ENCODE measurements around the gene UCMA.
"Not testable (repeated sequence)": the region's sequence is repeated elsewhere in the genome, so short reads cannot be mapped to it uniquely, and the experiment has no call there.

Gene UCMA, protein sequence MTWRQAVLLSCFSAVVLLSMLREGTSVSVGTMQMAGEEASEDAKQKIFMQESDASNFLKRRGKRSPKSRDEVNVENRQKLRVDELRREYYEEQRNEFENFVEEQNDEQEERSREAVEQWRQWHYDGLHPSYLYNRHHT

DNA sequence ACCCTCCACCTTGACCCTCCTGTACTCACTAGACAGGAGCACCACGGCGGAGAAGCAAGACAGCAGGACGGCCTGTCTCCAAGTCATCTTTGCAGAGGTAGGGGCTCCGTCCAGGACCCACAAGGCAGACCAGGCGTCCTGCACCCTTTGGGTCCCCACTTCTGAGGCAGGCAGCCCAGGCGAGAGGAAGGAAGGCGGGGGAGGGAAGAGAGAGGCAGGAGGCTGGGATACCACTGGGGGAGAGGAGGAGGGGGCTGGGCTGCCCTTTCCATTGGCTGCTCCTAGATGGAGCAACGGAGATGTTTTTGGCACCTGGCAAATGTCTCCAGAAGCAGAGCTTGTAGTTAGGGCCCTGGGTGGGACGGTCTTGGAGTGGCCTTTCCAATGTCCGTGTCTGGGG lies at the start of gene UCMA:
TSS of gene UCMA (minus strand) at position 203 of the 400 bp plus-strand sequence. CDS start at position 87, 116 bp downstream.
- no peak for DNase-seq (ENCODE audit: low spot score)

DNA sequence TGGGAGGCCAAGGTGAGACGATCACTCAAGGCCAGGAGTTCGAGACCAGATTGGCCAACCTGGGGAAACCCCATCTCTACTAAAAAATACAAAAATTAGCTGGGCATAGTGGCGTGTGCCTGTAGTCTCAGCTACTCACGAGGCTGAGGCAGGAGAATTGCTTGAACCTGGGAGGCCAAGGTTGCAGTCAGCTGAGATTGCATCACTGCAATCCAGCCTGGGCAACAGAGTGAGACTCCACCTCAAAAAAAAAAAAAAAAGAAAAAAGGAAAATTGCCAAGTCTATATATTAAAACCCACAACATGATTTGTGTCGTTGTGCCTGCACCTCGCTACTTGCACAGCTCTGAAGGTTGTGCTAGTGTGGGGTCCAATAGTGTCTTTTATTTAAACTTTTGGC lies 48.2 kb upstream of the UCMA start:
- DNase-seq (ENCODE audit: low spot score), result not testable (repeated sequence)

DNA sequence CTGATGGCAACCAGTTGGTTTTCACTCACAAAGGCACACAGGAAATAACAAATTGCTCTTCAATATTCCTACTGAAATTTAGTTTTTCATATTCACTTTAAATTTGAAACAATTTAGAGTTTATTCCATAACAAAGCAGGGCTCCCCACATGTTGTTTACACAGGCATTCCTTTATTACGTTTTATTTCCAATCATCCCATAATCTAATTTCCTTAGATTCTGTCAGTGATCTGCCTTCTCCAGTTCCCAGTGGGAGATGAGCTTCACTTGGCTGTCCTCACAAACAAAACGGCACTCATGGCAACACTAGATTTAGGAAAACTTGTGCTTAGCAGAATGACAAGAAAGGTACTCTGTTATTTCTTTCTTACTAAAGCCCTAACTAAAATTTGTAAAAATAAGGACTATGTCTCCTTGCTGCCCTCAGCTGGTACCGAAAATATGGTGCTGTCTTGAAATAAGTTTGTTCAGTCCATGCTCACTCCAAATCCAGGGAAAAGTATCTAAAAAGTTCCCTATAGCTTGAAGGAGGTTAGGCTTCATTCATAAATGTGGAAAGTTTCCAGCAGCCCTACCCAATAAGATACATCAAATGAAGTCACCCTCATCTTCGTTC lies 42.7 kb upstream of the UCMA start:
- no peak for DNase-seq (ENCODE audit: low spot score)

DNA sequence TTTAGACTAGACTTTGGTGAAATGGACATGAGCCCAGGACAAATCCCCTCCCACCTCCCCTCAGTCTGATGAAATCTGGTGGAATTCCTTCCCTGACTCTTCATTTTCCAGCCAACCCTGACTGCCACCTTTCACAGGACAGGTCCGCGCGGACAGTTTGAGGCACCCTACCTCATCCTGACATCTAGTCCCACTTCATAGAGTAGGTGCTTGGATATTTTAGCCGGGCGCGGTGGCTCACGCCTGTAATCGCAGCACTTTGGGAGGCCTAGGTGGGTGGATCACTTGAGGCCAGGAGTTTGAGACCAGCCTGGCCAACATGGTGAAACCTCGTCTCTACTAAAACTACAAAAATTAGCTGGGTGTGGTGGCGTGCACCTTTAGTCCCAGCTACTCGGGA lies 42.0 kb upstream of the UCMA start:
- DNase-seq (ENCODE audit: low spot score), result not testable (repeated sequence)

DNA sequence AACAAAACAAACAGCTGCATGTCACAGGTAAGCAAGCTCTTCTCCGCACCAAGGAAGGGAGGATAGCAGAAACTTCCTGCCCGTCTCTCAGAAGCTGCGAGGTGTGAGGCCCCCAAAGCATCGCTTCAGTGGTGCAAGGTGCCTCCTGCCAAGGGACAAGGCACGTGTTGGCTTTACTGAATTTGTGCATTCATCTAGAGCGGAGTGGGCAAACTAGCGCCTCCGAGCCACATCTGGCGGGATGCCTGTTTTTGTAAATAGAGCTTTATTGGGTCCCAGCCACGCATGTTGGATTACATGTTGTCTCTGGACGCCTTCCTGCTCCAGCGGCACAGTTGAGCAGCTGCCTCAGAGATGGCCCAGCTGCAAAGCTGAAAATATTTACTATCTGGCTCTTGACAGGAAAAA lies 38.0 kb upstream of the UCMA start:
- no peak for DNase-seq (ENCODE audit: low spot score)

DNA sequence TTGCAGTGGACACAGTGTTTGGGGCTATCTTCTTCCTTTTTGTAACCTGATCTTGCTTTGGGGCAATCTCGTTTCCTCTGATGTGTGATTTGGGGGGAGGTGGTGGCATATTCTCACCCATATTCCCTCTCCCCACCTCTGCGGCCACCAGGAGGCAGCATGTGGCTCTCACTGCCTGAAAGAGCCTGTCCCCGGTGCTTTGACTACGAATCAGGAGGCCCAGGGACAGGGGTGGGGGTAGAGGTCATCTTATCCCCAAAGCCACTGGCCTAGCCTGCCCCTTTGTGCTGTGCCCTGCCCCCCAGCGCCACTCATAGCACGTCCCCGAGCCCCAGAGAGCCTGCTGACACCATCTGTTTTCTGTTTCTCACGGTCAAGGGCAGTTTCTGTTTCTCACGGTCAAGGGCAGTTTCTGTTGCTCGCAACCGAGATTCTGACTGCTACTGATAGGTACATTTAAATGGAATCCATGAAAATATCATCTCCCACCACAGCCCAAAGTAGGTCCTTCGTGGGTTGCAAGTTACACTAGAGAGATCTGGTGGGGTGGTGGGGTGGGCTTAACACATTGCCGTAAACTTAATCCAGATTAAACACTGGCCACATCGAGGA lies 37.5 kb upstream of the UCMA start:
- DNase-seq (ENCODE audit: low spot score), result peak; percentile 33

DNA sequence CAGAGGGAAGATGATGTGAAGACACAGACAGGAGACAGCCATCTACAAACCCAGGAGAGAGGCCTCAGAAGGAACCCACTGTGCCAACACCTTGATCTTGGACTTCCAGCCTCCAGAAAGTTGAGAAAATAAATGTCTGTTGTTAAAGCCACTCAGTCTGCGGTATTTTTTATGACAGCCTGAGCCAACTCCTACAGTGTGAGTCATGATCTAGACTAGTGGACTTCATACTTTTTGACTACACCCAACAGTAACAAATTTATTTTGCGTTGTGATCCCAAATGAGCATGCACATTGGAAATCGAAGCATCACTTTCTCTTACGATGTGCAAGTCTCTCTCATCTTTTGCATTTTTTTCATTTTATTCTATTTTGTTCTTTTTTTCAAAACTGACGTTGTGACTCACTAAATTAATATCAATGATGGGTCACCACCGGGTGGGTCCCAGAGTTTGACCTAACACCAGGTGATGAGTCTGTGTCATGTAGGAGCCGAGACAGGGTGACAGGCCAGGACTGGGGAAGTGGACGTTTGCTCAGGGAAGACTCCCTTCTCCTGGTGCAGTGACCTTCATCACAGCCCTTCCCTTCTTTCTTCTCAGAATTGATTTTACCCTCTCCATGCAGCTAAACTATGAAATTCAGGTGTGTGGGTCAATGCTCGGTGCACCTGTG lies 36.8 kb upstream of the UCMA start:
- no peak for DNase-seq (ENCODE audit: low spot score)

DNA sequence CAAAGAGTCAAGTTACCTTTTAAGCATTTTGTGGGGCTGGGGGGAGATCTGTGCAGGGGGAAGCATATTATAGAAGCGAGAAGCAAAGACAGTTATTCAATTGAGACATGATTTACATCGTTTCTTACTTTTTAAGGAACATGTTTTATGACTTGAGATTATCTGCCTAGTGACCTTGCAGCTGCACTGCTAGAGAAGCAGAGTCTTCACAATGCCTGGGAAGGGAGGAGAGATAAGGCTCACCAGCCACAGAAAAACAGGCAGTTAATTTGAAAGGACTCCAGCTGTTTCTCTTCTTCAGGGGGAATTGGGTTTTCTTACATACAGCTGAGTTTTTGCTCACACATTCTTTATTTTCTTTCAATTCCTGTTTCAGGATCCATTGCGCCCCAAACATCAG lies 34.7 kb upstream of the UCMA start:
- no peak for DNase-seq (ENCODE audit: low spot score)

DNA sequence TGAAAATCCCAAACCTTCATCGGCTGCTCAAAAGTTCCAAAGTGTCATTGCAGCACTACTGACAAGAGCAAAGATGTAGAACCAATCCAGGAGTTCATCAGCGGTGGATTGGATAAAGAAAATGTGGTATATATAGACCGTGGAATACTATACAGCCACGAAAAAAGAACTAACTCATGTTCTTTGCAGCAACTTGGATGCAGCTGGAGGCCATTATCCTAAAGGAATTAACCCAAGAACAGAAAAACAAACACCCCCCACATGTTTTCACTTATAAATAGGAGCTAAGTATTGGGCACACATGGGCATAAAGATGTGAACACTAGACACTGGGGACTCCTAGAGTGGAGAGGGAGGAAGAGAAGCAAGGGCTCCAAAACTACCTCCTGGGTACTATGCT lies 34.1 kb upstream of the UCMA start:
- no peak for DNase-seq (ENCODE audit: low spot score)

DNA sequence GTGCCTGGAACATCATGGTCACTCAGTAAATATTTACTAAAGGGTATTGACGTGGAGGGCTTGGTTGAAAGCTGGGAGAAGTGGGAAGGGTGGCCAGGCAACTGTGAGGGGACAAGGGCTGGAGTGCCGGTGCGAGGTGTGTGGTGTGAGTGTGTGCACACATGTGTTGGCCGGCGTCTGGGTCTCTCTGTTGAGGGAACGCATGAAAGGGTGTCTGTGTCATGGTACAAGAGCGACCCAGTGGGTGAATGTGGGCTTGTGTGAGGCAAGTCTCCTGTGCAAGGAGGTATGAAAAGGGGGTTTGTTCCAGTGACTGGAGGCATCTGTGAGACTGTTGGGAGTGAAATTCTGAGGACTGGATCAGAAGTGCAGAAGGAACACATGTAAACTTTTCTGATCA lies 29.4 kb upstream of the UCMA start:
- no peak for DNase-seq (ENCODE audit: low spot score)

DNA sequence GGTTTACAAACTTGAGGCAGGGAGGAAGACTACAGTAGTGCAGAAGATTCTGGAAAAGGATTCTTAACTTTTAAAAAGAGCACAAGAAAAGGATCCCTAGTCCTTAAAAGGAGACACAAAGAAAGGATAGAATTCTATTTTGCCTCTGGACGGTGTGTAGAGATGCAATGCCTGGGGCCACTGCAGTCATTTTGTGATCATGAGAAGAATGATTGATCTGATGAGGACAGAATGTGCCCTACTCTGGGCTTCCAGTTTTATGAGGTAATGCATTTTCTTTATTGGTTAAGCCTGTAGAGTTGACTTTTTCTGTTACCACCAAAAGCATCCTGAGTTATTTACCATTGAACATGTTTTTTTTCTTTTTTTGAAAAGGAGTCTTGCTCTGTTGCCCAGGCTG lies 28.3 kb upstream of the UCMA start:
- DNase-seq (ENCODE audit: low spot score), result no peak

DNA sequence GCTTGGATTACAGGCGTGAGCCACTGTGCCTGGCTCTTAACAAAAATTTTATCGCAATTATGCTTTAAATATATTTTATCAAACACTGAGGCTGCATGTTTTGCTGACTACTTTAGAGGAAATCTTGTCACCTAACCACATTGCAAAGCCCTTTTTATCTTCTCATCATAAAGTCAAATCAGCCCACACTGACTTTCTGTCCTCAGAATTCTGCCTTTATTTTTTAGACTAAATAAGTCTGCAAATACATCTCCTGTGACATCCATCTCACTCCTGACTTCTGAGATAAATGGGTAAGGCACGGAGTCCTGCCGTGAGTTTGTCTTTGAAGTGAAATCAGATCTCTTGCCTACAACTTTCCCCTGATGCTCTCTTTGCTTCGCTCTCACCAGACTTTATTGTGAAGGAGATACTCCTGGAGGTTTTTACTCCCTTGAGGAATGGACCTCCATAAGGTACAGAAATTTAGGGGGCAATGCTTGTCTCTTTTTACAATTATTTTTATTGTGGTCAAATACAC lies 23.5 kb upstream of the UCMA start:
- DNase-seq (ENCODE audit: low spot score), result no peak

DNA sequence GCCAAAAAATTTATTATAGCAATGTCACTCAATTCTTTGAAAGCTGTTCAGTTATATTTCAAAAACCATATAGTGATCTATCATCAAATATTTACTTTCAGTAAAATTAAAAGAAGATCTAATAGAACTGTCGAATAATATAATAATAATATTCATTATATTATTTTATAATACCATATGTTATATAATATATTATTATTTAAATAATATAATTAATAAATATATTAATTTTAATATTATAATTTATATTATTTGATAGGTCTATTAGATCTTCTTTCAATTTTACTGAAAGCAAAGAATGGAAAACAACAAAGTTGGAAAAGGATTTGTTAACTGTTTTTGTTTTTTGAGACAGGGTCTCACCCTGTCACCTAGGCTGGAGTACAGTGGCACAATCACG lies 22.5 kb upstream of the UCMA start:
- no peak for DNase-seq (ENCODE audit: low spot score)

DNA sequence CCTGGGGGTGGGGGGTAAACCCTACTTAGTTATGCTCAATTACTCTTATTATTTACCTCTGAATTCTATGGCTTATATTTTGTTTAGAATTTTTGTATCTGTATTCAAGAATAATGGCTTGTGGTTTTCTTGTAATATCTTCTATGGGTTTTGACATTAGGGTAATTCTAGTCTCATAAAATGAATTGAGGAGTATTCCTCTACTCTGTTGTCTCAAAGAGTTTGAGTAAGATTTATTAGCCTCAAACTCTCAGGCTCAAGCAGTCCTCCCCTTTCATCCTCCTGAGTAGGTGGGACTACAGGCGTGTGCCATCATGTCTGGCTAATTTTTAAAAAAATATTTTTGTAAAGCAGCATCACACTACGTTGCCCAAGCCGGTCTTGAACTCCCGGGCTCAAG lies 19.6 kb upstream of the UCMA start:
- no peak for DNase-seq (ENCODE audit: low spot score)

DNA sequence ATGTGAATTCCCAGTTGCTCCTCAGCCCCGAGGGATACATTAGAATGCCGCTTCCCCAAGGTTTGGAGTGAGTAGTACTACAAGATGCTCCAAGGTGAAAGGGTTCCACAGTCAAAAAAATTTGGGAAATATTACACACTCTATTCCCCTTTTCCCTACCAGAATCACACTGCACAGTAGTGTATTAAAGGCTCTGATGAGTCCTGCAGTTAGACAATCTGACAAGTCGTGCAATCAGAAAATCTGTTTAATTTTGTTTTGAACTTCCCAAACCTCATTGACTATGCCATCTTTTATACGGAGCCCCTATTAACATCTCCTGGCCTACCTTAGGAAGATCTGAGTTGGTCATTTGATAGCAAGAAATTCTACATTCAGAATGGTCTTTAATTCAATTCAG lies 13.6 kb upstream of the UCMA start:
- DNase-seq (ENCODE audit: low spot score), result no peak

DNA sequence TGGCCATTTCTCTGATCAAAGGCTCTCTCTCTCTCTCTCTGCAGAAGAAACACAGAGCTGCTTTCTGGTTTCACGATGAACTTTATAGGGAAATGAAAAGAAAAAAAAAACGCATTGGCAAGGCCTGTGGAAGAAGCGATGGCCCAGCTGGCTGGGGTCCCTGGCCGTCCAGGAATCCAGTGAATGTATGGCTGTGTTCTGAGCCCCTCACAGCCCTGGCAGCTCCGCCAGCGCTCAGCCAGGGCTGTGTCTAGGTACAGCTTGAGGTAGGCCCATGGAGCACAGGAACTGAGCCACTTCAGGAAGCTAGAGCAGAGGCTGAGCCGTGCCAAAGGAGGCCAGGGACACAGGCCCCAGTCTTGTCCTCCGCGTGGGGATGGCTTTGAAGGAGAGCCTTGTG lies 13.1 kb upstream of the UCMA start:
- DNase-seq (ENCODE audit: low spot score), result no peak

DNA sequence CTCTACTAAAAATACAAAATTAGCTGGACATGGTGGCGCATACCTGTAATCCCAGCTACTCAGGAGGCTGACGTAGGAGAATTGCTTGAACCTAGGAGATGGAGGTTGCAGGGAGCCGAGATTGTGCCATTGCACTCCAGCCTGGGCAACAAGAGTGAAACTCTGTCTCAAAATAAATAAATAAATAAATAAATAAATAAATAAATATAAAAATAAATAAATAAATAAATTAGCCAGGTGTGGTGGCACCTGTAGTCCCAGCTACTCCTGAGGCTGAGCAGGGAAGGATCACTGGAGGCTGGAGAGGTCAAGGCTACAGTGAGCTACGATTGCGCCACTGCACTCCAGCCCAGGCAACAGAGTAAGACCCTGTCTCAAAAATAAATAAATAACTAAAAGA lies 8.1 kb upstream of the UCMA start:
- not testable (repeated sequence) for DNase-seq (ENCODE audit: low spot score)

DNA sequence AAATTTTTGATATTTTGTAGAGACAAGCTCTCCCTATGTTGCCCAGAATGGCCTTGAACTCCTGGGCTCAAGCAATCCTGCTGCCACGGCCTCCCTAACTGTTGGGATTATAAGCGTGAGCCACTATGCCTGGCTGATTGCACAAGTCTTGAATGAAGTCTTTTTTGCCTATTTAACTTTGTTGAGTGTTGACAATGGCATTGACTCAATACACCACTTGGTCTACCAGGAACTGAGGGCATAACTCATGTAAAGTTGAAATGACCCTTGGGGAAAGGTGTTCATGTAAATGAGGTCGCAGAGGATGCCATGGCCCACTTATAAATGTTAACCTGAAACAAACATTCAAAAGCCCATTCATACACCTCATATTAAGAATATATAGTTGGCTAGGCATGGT lies 7.4 kb upstream of the UCMA start:
- DNase-seq (ENCODE audit: low spot score), result no peak

DNA sequence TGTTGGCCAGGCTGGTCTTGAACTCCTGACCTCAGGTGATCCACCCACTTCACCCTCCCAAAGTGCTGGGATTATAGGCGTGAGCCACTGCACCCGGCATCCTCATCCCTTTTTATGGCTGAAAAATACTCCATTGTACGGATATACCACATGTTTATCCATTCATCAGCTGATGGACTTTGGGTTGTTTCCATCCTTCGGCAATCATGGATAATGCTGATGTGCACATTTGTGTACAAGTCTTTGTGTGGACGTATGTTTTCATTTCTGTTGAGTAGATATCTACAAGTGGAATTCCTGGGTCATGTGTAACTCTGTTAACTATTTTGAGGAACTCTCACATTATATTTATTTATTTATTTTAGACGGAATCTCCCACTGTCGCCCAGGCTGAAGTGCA lies 5.7 kb upstream of the UCMA start:
- DNase-seq (ENCODE audit: low spot score), result no peak

DNA sequence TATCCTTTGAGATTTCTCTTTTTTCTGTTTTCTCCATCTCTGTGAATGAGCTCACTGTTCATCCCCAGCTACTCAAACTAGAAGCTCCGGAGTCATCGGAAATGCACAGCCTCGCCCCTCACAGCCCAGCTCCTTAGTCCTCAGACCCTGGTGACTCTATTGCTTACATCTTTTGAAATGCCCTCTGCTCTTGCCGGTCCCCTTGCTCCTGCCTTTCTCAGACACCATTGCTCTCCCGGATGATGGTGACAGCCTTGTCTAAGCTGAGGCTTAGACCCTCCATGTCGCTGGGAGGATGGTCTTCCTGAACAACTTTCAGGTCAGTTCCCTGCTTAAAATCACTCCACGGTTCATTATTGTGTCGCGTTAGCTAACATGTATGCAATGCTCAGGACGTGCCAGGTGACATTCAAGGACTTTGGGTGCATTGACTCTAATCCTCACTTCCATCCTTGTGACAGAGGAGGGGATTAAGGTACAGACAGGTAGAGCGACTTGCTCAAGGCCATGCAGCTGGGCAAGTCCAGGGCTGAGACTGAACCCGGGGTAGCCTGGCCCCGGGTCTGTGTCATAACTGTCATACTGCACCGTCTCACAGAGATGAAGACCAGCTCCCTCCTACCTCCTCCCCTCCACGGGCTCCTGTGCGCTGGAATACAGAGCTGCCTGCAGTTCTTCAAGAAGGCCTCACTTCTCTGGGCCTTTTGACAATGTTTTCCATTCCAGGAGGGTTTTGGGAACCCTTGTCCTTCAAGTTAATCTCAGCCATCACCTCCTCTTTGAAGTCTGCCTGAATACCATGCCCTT lies 4.3 kb upstream of the UCMA start:
- DNase-seq (ENCODE audit: low spot score), result no peak

DNA sequence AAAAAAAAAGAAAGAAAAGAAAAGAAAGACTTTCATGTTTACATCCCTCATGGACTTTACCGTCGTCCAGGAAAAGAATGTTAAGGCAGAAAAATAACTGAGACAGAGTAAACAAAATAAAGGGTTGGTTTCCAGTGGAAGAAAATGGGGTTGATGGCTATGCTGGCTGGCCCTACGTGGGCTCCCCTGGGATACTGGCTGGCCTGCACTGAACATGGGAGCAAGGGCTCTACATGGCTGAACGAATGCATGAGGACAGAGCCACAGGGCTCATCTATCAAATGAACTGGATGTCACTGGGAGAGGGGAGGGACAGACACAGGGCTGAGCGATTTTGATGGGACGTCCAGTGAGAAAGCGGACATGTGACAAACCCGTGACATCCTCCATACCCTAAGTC lies 2.5 kb upstream of the UCMA start:
- DNase-seq (ENCODE audit: low spot score), result no peak

DNA sequence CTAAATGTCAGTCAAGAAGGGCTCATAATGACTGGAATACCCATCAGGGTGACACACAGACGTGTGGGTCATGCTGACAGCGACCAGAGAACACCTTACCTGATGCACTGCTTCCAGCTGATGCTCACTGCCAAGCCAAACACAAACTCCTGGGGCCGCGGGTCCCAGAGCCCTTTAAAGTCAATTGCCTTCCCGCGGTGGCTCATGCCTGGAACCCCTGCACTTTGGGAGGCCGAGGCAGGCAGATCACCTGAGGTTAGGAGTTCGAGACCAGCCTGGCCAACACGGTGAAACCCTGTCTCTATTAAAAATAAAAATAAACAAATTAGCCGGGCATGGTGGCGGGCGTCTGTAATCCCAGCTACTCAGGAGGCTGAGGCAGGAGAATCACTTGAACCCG lies 562 bp upstream of the UCMA start:
- DNase-seq (ENCODE audit: low spot score), result not testable (repeated sequence)

Data from activated CD4-positive, alpha-beta T cell treated with anti-CD3 and anti-CD28 coated beads, Interleukin-2, Interleukin-4, amounts not matched to agents 100 ng/mL and 50 ng/mL, durations not matched to agents 16 hours and 8 hours (primary cell).